HG02884 (cell line): ENCODE results near the gene UBIAD1.

ENCODE experiments used
- ATAC-seq: cut with Tn5 transposase; IDR thresholded peaks from one replicate; pipeline ENCODE4 v1.9.1; 2021; ENCODE audit warnings: mild to moderate bottlenecking, moderate library complexity; ENCODE audit not compliant: unreplicated experiment

The UBIAD1 gene

DNA sequence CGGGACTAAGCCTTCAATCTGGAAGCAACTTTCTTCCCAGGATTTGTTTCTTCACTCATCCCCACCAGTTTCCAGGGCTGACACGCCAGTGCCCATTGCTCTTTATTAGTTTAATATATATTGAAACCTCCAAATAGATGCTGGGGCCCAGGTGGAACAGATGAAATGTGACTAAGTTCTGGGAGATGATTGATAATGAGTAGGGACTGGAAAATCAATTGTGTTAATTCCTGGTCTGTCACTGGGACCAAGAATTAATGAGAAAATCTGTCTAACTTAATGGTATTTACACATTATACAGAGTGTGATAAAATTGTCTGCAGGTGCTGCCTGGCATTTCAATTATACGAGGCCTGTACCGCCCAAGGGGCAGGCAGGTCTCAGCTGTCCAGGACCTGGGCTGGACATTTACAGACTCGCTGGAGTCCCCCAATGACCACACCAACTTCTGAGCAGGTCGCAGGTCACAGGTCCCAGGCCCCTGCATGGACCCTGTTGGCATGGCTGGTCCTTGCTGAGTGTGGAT, 35.8 kb downstream of the UBIAD1 start:
- no peak for ATAC-seq

DNA sequence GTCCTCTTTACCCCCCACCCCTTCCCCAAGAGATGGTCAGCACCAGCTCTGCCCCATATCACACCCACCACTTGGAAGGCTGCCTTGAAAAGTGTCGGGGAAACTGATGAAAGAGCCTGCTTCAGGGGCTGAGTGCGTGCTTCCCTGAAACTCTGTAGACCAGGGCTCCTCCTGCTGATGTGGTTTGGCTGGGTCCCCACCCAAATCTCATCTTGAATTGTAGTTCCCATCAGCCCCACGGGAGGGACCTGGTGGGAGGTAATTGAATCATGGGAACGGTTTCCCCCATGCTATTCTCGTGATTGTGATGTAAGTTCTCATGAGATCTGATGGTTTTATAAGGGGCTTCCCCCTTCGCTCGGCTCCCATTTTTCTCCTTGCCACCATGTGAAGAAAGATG, 36.4 kb downstream of the UBIAD1 start:
- no peak for ATAC-seq

DNA sequence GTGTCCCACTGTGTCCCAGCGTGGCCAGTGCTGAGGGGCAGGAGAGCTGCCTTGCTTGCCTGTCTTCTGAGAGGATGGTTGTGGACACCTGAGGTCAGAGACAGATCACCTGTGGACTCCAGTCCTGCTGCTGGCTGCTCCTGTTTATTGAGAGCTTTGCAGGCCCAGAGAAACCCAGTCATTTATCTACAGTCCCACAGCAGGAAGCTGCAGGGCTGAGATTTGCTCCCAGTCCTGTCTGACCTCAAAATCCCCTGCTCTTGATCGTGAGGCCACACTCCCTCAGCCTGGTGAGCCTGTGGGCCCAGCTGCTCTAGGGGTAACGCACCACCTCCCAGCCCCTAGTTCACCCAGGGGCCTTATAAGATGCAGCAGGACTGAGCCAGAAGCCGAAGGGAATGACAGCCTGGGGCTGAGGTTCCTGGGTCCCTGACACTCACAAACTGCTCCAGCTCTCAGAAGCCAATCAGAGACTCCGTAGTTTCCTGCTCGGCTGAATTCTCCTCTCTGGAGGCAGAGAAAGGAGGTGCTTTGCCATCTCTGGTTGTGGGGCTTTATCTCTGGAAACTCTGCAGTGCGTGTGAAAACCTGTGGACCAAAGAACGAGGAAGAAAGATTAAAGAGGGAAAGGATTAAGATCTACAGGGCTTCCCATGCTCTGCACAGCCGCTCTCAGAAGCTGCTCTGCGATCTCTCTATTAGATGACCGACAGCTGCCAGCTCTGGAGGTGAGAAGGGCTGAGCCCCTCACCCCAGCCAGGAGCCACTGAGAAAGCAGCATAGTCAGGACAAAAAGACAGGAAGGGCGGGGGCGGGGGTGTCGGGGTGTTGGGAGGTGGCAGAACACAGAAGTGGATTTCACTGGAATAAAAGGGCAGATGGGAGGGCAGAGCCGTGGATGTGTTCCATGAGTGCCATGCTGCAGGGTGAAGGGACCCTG, 39.1 kb downstream of the UBIAD1 start:
- no peak for ATAC-seq

DNA sequence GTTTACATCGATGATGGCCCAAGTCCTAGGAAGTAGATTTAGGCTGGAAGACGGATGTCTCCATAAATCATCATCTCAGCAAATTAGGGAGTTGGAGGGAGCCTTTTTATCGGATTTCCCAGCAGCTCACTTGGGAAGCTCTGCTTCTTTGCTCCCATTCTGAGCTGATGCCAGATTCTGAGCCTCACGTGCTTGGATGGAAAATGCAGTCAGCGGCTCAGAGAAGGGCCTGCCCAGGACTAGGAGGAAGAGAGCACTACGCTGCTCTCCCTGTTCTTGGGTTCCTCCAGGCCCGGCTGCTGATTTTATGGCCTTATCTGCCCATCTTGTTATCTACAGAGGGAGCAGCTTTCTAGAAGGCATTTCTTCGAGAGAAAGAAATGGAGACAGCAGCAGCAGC, 42.0 kb downstream of the UBIAD1 start:
- no peak for ATAC-seq

DNA sequence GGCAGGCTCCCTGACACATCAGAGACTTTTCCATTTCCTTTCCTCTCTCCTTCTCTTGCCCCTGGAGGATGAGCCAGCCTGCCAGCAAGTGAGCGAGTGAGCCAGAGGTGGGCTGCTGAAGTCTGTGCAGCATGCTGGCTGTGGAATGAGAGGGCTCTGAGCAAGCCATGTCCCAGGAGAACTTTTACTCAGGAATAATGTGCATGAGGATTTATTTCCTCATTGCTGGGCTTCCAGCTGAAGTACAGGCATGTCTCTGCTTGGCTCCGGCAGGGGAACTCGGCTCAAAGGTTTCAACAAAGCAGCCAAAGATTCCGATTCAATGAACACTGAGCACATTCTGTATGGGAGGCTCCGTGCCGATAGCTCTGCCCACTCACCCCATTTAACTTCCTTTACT, 43.7 kb downstream of the UBIAD1 start:
- no peak for ATAC-seq

DNA sequence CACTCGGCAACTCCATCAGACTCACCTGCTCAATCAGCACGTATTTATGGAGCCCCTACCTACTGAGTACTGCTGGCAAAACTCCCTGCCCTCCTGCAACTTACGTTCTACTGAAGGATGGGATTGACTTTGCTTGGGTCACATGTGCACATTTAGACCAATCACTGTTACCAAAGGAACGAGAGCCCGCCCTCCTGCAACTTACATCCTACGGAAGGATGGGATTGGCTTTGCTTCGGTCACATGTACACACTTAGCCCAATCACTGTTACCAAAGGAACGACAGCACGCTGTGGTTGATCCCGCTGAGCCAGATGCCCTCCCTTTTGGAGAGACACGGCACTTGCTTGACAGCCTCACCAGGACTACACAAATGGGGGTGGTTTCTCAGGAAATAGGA, 46.0 kb downstream of the UBIAD1 start:
- no peak for ATAC-seq

DNA sequence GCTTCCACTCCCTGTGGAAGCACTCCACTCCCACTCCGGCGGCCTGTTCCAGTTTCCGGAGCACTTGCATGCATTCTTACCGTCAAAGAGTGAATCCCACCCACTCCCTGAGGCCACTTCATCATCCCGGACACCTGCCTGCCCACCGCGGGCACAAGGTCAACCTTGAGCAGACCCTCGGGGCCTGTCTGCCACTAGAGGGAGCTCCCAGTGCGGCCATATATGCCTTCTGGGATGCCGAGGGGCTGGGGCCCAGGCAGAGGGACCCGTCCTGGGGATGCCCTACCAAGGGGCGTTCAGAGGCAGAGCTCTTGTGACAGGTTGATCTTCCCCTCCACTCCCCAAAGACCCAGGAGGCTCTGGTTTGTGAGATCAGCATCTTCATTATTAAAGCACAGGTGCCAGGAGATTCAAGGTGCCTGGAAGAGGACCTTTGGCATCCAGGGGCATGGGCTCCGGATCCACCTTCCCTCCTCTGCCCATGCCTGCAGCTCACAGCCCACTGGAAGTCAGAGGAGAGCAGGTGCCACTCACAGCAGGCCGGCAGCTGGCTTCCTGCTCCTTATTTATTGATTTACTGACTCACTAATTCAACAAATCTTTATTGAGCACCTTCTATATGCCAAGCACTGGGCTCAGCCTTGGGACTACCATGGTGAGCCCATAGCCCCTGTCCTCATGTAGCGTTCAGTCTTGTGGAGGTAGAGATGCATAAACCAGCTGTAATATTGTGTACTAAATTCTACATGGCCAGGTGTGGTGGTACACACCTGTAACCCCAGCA, 47.3 kb downstream of the UBIAD1 start:
- ATAC-seq, result no peak

DNA sequence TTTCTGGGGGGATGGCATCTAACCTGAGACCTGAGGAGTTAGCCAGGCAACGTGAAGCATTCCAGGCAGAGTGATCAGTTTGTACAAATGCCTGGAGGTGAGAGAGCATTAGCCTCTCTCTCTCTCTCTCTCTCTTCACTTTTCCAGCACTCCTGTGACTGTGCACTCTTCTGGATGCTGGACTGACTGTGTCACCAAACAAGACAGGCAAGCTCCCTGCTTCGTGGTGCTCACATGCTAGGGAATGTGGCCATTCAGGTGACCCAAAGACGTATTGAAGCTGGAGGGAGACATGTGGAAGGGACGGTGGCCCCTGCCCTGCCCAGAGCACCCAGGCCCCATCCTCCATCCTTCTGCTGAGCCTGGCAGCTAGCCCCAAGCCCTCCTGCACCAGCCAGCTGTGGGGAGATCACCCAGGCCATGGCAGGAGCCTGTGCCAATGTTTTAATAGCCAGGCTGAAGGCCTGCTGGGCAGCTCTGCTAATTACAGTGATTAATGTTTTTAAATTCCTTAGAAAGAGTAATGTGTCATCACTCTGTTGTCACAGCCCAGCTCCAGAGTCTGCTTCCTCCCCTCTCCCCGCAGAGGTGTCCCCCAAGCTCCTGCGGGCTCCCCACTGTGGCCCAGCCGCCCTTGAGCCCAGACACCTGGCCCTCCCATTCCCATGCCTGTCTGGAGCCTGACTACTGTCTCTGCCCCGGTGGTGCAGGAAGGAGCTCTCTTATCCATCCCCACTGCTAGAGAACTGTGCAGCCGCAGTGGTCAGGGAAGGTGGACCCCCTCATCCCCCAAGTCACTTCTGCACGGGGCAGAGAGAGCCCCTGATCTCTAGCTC, 48.9 kb downstream of the UBIAD1 start:
- ATAC-seq, result no peak

DNA sequence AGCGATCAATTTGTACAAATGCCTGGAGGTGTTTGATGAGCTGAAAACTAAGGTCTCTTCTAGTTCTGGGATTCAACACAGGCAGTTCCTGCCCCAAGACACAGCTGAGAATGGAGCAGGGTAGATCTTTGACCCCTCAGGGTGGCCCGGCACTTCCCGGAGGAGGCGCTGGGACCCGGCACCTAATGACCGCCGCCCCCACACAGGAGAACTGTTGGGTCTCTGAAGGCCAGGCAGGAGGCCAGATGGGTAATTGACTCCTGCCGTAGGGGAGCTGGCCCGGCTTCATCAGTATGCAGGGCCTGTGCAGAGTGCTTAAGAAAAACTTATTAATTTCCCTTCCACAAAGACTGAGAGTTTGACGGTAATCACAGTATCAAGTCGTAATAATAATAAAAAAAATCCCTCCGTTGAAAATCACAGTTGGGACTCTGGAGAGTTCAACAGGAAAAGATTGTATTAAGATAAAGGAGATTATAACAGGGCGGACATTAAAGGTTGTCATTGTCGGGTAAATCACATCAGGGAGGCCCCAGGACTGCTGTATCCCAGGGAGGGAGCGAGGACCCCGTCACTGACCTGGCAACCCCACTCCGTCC, 51.7 kb downstream of the UBIAD1 start:
- ATAC-seq, result no peak

DNA sequence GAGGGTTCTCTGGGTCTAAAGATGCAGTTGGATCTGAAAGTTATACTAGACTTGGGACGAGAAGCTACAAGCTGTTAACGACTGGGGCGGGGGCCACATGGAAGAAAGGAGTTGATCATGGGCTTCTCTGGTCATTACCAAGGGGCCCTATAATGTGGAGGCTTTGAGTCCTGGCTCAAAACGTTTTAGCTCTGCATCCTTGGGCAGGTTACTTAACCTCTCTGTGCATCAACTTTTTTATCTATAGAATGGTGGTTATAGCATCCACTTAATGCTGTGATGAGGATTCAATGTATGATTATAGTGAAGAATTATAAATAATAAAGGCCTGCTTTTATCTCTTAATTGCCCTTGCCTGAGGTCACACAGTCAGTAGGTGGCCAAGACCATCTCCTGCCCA, 53.1 kb downstream of the UBIAD1 start:
- ATAC-seq, result no peak

DNA sequence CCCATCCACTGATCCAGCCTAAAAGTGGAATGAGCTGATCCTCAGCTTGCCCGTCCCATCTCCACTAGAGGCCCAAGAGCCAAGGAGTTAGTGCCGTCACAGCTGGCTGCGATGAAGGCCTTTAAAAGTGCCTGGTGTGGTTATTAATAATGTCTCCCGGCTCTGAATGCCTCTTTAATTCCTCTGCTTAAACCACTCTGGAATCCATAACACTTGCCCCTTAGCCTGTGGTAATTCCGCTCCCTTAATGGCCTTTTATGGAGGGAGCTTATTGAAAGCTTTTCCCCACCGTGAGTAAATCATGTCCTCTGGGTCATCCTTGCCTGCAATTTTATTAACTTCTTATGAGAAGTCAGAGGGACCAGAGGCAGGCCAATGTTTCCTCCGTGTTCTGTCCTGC, 55.4 kb downstream of the UBIAD1 start:
- ATAC-seq, result no peak

DNA sequence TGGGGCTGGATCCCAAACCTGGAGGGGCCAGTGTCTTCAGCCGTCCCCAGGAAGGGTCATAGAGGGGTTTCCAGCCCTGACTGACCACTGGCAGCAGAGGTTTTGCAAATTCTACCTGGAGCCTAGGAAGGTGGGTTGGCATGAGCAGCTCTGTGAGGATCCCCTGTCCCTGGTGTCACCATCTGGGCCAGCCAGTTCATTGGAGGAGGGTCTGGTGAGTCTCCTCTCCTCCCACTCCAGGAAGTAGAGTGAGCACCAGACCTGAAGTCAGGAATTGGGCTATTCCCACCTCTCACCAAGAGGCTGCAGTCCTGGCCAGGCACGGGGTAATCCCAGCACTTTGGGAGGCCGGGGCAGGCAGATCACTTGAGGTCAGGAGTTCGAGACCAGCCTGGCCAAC, 57.4 kb downstream of the UBIAD1 start:
- ATAC-seq, result no peak

DNA sequence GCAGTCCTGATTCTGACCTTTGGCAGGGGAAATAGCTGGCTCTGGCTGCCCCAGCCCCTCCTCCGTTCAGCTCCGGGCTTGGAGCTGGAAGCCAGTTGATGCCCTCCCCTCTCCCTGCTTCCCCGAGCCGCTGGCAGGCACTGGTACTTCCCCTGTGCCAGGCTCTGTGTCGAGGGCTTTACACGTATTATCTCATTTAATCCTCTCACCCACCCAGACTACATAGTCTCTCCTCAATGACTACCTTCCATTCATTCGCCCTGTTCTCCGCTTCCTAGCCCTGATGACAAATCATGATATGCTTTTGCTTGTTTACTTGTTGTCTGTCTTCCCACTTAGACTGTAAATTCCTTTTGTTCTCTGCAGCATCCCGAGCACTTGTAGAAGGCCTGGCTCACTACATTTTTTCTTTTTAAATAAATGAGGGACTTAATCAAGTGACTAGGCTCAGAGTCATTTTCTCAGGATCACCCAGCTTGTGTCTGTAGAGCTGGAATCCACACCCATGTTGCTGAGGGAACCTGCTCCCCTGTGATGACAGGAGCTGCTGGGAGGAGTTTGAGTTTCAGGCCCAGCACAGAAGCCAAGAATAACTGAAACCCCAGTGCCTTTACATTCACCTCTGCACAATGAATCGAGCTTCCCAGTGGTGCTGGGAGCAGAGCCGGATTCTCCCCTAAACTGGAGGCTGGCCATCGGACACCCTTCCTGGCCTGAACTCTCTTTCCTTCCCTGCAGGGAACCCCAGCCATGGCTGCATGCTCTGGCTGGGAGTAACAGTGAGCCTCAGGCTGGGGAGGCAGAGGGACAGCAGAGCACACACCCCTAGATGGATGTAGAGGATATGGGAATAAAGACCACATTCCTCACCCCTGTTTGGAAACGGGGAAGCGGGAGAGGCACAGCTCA, 58.3 kb downstream of the UBIAD1 start:
- no peak for ATAC-seq

DNA sequence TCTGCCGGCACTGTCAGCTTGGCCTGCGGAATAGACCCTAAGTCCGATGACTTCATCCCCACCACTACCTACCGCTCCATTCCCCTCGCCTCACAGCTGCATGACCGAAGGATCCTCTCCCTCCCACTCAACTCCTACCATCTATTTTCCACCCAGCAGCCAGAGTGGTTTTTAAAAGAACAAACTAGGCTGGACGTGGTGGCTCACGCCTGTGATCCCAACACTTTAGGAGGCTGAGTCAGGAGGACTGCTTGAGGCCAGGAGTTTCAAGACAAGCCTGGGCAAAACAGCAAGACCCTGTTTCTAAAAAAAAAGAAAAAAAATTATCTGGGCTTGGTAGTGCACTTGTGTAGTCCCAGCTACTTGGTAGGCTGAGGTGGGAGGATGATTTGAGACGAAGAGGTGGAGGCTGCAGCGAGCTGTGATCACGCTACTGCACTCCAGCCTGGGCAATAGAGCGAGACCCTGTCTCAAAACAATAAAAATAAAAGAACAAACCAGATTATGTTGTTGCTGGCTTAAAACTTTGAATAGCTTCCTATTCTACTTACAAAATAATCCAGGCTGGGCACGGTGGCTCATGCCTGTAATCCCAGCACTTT, 59.0 kb downstream of the UBIAD1 start:
- ATAC-seq, result no peak

DNA sequence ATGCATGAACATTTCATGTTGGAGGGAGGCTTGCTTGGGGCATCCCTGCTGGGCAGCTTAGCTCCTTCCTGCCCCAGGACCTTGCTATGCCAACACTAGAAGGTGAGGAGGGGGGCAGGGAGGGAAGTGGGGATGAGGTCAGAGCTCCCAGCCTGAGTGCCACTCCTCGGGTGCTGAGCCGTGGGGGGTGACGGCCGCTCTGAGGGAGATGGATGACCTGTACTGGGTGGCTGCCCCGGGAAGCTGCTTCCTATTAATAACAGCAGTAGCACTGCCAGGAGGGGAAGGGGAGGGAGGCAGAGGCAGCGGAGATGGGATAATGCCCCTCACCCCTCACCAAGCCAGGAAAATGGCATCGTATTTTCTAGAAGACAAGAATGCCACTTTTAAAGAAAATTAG, 60.6 kb downstream of the UBIAD1 start:
- no peak for ATAC-seq

DNA sequence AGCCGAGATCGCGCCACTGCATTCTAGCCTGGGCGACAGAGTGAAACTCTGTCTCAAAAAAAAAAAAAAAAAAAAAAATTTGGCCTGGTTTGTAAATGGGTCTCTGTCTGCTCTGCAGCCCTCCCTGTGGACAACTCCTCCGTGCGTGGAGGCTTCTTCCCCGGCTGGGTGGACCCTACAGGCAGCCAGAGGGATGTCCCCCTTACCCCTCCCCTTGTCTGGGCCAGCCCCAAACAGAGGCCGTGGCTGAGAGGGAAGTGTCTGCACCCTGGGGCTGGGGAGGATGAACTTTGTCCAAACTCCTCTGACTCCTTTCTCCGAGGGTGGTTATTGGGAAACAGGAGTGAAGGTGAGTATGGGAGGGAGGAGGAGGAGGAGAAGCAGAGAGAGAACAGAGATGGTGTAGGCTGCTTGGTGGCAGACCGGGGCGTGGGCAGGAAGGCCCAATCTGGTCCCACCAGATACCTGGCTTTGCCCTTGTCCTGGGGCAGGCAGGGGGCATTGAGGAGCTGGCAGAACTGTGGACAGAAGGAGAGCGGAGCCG, 61.3 kb downstream of the UBIAD1 start:
- no peak for ATAC-seq

DNA sequence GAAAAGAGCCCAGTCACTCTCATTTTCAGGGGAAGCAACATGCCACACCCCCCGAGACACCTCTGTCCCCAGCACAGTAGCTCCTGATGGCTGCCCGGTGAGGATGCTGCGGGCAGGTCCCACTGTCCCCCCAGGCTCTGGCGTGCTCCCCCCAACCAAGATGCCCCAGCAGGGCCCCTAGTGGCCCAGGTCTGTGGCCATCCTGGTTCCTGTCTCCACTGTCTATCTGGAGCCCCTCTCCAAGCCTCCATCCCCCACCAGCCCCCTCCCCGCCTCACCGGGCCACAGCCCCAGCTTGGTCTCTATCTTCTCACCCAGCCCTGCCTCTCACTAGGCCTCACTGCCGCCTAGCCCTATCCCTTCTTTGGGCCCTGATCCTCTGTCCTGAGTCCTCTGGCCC, 61.8 kb downstream of the UBIAD1 start:
- no peak for ATAC-seq

DNA sequence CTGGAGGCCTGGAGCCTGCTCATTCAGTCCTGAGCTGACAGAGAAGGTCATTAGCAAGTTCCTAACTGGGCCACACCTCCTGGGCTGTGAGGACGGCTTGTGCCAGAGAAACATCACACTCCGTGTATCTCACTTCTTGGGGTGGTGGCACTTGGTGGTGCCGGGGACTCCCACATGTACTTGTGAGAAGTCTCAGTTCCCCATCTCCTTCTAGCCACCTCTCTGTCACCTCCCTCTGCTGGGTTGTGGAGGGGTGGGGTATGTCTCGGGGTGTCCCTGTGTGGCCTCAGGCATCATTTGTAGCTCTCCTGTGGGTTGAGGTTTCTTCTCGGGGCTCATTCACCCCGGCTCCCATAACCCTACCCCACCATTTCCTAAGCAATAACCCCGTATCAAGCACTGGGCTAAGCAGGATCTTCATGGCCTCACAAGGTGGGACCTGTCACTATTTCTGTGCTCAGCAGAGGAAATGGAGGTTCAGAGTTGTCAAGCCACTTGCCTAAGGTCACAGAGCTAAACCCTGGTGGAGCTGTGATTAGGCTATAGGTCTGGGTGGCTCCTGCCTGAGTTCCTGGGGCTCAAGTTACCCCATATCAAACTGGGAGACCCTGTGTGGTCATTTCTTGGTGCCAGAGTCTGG, 62.5 kb downstream of the UBIAD1 start:
- peak; percentile 85 for ATAC-seq
